HS-5 (cell line): ENCODE measurements around the gene DMRTC2.

Experiments
- DNase-seq: peaks from one replicate; pipeline ENCODE4 v3.0.0-alpha.2; 2012; ENCODE audit warnings: low read depth

DMRTC2 gene

DNA sequence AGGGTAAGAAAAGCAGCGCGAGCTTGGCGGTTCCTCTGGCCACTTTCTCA lies at the start of gene DMRTC2:
TSS of gene DMRTC2 (plus strand) at position 42 of the 50 bp plus-strand sequence. CDS start 2,387 bp downstream, outside the sequence.
- DNase-seq = no peak

DNA sequence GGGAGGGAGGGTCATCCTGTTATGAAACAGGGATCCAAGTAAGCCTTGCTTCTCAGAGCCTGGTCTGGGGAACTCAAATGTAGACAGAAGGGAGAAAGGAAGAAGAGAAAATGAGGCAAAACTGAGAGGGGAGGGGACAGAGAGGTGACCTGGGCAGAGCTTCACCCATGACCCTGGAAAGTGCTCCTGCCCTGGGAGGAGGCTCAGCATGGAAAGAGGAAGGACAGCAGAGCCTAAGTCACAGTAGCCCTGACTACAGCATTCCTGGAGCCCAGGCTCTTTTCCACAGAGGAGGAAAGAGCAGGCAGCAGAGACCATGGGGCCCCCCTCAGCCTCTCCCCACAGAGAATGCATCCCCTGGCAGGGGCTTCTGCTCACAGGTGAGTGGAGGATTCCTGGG lies 48.5 kb upstream of the DMRTC2 start, which contains the start of gene CEACAM3:
TSS of gene CEACAM3 (plus strand) at position 226 of the 400 bp plus-strand sequence. CDS start at position 317, 91 bp downstream.
- no peak for DNase-seq

DNA sequence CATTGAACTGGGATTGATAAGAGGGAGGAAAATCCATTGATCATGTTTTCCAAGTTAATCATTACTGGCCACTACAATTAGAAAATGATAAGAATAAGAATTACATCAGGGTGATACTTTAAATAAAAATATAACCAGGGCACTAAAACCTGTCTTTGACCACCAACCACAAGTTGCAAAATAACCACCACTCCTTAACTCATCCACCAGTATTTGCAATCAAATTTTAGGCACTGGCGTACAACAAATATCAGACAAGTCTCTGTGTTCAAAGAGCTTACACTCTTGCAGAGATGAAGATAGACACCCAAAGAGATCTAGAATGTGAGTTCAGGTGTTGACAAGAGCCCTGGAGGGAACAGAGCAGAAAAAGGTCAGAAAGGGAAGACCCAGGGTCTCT lies 47.9 kb upstream of the DMRTC2 start:
- DNase-seq = no peak

DNA sequence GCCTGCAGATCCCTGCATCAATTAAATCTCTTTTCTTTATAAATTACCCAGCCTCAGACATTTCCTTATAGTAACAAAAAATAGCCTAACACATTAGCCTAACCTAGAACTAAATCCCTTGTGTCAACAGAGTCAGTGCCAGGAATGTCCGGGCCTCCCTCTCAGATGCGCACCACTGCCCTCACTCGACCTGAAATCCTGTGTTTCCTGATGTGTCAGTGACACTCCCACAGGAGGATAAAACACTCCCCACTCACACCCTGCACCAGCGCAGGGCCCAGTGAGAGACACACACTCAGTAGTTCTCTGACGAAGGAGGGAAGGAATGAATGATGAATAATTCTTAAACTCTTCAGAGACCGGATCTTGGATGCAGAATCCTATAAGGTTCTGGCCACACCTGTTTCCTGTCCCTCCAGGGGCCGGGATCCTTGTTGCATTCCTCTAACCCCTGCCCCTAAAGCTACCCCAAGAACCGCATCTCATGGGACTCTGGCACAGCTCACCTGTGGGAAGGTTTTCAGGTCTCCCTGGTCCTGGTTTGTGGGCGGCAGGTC lies 45.3 kb upstream of the DMRTC2 start:
- DNase-seq = no peak

DNA sequence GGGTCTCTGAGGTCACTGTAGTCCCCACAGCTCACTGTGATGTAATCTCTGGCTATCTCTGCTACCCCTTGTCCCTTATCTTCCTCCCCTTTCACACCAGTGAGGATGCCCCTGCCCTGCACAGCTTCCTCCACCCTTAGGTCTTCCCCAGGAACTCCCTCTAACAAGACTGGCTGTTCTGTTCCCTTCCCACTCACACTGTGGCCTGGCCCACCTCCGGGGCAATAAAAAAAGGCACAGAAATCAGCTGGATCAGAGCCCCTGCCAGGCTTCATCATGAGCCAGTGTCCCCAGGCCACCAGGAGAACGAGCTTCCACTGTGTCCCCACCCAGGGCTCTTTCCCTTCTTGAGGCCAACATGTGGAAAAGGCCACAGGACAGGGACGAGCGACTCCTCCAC lies 43.8 kb upstream of the DMRTC2 start:
- no peak for DNase-seq

DNA sequence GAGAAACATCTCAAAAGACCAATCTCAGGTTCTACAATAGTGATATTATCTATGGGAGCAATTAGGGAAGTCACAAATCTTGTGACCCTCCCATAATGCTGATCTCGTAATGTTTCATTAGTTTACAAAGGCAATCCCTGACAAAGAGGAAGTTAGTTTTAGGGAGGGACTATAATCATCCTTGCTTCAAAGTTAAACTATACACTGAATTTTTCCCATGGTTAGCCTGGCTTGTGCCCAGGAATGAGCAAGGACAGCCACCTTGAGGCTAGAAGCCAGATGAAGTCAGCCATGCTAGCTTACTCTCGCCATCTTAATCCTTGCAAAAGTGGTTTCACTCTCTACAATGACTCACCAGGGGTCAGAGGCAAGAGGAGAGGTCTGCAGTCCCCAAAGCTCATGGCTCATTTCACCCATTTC lies 43.0 kb upstream of the DMRTC2 start:
- DNase-seq = no peak

DNA sequence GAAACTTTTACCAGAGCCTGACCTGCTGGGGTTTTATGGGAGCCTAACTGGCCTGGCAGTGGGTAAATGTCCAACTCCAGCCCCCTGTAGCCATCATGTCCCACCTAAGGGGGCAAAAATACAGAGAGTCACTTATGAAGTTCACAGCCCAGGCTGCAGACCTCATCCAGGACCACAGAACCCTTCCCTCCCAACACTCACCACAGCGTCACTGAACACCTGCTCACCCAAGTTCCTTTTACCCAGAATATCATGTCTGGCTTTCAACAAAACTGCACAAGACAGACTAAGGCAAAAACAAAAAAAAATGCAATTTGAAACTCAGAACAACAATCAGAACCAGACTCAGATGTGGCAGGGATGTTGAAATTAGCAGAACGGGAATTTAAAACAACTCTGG lies 42.1 kb upstream of the DMRTC2 start:
- DNase-seq = no peak

GRCh38 chr19:41804336-41804735 lies 40.5 kb upstream of the DMRTC2 start:
- DNase-seq = no peak

DNA sequence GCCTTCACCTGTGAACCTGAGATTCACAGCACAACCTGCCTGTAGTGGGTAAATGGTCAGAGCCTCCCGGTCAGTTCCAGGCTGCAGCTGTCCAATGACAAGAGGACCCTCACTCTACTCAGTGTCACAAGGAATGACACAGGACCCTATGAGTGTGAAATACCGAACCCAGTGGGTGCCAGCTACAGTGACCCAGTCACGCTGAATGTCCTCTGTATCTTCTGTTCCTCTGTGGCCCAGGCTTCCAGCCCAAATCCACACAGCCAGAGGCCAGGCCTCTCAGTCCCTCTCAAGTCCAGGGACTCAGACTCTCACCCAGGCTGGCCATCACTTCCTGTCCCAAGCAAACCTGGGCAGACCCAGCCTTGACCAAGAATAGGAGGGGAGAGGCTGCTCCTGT lies 37.7 kb upstream of the DMRTC2 start:
- DNase-seq = no peak

DNA sequence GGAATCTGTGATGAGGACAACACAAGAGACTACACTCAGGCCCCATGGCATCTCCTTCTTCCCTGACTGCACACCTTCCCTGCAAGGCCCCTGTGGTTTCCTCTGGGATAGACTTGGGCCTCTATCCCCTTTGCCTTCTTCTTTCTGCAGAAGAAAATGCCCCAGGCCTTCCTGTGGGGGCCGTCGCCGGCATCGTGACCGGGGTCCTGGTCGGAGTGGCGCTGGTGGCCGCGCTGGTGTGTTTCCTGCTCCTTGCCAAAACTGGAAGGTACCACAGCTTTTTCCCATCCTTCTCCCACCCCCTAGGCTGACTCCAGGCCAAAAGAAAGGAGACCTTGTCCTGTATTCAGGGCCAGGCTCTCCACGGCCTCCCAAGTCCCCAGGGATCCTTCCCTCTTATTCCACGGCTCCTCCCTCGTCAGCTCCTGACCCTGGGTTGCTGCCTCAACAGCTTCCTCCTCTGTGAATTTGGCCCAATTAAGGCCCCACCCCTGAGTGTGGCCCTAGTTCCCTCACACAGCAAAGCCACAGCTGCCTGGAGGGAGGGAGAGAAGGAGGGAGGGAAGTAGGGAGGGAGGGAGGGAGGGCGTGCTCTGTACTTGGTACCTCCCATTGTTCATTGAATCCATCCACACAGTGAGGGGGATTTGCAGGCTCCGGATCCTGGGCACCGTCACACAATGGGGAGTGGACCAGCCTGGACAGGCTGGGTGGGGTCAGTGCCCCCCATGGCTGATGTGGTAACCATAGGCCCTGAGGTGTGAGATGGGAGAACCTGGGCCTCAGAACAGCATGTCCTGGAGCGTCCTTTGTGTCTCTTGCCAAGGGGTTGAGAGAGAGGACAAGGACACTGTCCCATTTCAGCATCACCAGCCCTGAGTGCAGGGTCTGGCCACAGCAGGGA lies 35.9 kb upstream of the DMRTC2 start:
- DNase-seq = no peak

- DNase-seq = no peak
These were observed 34.5 kb upstream of the DMRTC2 start for GRCh38 chr19:41810301-41810700.

DNA sequence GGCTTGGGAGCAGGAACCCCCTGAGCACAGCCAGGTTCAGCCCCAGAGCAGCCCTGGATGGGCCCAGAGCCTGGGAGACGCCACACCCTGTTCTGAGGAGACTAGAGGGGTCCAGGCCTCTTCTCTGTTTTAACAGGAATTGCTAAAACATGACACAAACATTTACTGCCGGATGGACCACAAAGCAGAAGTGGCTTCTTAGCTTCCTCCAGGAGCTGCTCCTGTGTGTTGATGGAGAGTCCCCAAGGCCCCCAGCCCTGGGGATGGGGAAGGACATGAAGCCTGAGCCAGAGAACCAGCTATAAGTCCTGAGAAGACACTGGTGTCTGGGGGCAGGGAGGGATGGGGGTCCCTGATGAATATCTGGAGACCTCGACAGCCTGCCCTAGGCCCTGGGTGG lies 33.8 kb upstream of the DMRTC2 start:
- DNase-seq = no peak

DNA sequence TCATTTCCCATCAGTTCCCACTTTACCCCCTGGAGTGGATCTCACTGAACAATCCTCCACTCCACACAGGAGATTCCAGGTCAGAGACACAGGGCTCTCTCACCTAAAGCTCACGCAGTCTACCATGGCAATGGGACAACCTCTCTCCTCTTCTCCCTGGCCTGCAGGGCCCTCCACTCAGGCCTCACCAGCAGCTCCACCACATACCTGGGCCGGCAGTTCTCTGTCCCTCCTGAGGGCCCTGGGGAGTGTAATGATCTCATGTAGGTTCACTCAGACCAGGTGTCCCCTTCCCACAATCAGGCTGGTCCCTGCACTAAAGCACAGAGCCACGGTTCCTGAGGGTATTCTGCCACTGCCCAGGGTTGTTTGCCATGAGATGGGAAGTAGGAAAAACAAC lies 32.9 kb upstream of the DMRTC2 start:
- DNase-seq = no peak

DNA sequence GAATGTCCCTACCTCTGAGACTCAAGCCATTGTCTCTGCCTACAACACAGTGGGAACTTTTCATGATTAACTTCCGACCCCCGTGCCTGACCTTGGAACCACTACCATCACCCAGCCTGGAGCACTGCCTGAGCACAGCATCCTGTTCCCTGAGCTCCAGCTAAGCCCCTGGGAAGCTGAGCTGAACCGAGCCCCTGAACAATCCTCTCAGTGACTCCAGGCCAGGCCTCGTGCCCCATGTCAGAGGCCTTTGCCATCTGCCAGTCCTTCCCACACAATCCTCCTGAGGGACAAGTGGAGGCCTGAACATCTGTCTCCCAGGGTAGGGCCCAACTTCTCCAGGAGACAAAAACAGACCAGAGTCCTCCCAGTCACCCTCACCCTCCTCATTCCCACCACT lies 30.9 kb upstream of the DMRTC2 start:
- no peak for DNase-seq

DNA sequence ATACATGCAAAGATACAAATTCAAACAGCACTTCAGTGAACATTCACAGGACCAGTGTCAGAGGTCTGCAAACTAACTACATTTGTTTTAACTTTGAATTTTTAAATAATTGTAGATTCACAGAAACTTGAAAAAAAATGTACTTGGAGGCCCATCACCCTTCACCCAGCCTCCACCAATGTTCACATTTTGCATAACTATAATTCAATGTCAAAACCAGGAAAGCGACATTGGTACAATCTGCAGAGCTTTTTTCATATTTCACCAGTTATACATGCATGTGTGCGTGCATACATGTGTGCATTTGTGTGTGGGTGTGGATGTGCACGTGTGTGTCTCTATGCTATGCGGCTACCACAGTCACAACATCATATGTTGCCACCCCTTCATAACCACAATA lies 29.5 kb upstream of the DMRTC2 start:
- no peak for DNase-seq

GRCh38 chr19:41816761-41817160 lies 28.1 kb upstream of the DMRTC2 start:
- no peak for DNase-seq

DNA sequence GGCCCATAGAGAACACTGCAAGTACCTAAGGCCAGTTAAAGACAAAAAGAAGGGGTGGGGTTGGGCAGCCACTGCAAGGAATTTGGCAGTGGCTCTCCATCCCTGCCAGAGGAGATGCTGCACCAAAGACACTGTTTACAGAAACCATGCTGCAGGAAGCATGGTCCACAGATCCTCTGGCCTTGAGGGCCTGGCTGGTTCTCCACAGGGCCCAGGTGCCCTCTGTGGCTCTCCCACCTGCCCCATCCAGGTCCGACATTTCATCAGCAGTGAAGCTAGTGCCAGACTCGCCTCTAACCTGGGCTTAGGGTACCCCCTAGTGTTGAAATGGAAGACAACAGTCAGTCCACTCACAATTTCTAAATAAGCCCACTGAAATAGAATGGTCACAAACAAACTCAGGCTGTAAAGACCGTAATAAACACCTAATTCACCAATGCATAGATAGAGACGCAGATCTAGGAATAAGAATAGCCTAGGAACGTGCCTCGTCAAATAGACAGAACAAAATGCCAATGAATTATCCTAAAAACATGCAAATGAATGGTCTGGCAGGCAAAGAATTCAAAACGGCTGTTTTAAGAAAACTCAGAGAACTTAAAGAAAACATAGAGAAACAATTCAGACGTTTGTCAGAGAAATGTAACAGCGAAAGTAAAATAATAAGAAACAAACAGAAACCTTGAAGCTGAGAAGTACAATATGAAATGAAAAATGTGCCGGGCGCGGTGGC lies 23.7 kb upstream of the DMRTC2 start:
- no peak for DNase-seq

GRCh38 chr19:41837981-41838708 lies 6.7 kb upstream of the DMRTC2 start:
- DNase-seq = no peak

GRCh38 chr19:41839211-41839610 lies 5.6 kb upstream of the DMRTC2 start:
- no peak for DNase-seq

GRCh38 chr19:41843371-41843770 lies 1.5 kb upstream of the DMRTC2 start:
- DNase-seq = no peak

- DNase-seq = no peak
These were observed 241 bp upstream of the DMRTC2 start, which contains the start of gene LYPD4 for GRCh38 chr19:41844601-41845000. Gene LYPD4, minus strand, starts transcription at chr19:41844683. Its CDS starts 5,398 bp downstream, at chr19:41839285.

DNA sequence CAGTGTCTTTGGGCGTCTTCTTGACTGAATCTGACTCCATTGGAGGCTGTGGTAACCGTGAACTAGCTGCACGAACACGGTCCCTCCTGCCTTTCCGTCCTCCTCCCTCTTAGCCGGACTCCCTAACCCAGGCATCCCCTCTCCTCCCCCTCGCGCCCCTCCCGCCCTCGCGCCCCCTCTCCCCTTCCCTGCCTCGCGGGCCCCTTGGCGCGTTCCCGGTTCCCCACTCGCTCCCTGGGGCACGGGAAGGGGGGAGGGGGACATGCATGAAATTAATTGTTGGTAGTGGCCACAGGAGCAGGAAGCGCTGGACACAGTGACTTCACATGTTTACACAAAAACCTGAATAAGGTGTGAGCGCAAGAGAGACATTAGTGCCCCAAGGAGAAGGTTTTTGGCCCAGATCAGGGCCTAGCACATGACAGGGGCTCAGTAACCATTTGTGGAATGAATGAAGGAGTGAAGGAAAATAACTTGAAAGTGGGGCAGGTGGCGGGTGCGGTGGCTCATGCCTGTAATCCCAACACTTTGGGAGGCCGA lies 279 bp downstream of the DMRTC2 start:
- DNase-seq = no peak
